Activated CD8-positive, alpha-beta T cell treated with anti-CD3 and anti-CD28 coated beads for 36 hours (primary cell): ENCODE measurements around the gene ANLN. TPM values are rescaled to one million over a fixed set of nuclear protein-coding genes. Genes with fewer than 3 reads are reported as not detected.

Source experiments
- ATAC-seq: fragments of 200-7000 bp; cut with Tn5 transposase; one replicate; pipeline ENCODE4 v1.10.0; 2021; ENCODE audit warnings: mild to moderate bottlenecking, moderate library complexity
- CTCF ChIA-PET: fragments of 350-600 bp; sonication (Branson Sonifier 250); formaldehyde crosslinking; loops from one replicate; lab custom pipeline; 2021; ENCODE audit warnings: antibody characterized with exemption; lab: Charles Lee
- POLR2A ChIA-PET: fragments of 350-600 bp; sonication (Branson Sonifier 250); formaldehyde crosslinking; loops from one replicate; lab custom pipeline; 2021; ENCODE audit warnings: antibody characterized with exemption; lab: Charles Lee
- DNase-seq: peaks from one replicate; pipeline ENCODE4 v3.0.0-alpha.2; 2020
- H3K27ac Mint-ChIP-seq: one replicate; pipeline ENCODE4 v1.8.0; 2021; ENCODE audit warnings: mild to moderate bottlenecking, mixed read lengths
- H3K27me3 Mint-ChIP-seq: one replicate; pipeline ENCODE4 v1.8.0; 2021; ENCODE audit warnings: mixed read lengths
- H3K36me3 Mint-ChIP-seq: one replicate; pipeline ENCODE4 v1.8.0; 2021; ENCODE audit warnings: low read depth, mixed read lengths
- H3K4me1 Mint-ChIP-seq: one replicate; pipeline ENCODE4 v1.8.0; 2021; ENCODE audit warnings: low read depth, mixed read lengths
- H3K4me3 Mint-ChIP-seq: one replicate; pipeline ENCODE4 v1.8.0; 2021; ENCODE audit warnings: mild to moderate bottlenecking, moderate library complexity, mixed read lengths
- H3K9me3 Mint-ChIP-seq: one replicate; pipeline ENCODE4 v1.8.0; 2021; ENCODE audit warnings: mixed read lengths
- intact Hi-C: fragments of 100-400 bp; cut with micrococcal nuclease; formaldehyde crosslinking; loops from one replicate; pipeline ENCODE4 v1.10.0; 2022
- total RNA-seq, 2 experiments: library from RNA; stranded (reverse); gene quantifications; one replicate each; pipeline ENCODE4 v1.2.3, GENCODE V29; 2021
- TF ChIP-seq, protein P1 (sequence below): fragments of 200-600 bp; IDR thresholded peaks from one replicate; pipeline ENCODE4 v1.8.0; 2022; ENCODE audit warnings: antibody characterized with exemption, mild to moderate bottlenecking

The ANLN gene
- total RNA-seq, 2 experiments from 2014 or later, result 38.1 to 45.0 TPM

DNA sequence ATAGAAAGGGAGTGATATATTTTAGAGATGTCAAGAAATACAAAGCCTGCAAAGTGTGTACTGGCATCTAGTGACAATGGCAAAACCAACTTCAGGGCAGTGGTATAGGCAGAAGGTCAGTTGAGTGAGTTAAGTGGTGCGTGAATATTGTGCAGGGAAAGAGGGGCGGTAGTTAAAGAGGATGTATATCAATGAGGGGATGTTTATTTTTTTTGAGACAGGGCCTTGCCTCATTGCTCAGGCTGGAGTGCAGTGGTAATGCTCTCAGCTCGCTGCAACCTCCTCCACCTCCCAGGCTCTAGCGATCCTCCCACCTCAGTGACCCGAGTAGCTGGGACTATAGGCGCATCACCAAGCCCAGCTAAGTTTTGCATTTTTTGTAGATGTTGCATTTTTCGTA, 13.8 kb downstream of the ANLN start:
- intact Hi-C loops, result no loop called here
- H3K36me3 Mint-ChIP-seq, result peaks cover 41% of the 10 kb centered on the region
- POLR2A ChIA-PET, result interaction anchor here (1.0 kb wide), 2 partner anchors 11 to 13 kb away, joined by 3 to 5 read pairs; no protein-coding TSS in a partner anchor
- H3K27ac Mint-ChIP-seq, result no peak overlapping the region
- TF ChIP-seq, protein P1, sequence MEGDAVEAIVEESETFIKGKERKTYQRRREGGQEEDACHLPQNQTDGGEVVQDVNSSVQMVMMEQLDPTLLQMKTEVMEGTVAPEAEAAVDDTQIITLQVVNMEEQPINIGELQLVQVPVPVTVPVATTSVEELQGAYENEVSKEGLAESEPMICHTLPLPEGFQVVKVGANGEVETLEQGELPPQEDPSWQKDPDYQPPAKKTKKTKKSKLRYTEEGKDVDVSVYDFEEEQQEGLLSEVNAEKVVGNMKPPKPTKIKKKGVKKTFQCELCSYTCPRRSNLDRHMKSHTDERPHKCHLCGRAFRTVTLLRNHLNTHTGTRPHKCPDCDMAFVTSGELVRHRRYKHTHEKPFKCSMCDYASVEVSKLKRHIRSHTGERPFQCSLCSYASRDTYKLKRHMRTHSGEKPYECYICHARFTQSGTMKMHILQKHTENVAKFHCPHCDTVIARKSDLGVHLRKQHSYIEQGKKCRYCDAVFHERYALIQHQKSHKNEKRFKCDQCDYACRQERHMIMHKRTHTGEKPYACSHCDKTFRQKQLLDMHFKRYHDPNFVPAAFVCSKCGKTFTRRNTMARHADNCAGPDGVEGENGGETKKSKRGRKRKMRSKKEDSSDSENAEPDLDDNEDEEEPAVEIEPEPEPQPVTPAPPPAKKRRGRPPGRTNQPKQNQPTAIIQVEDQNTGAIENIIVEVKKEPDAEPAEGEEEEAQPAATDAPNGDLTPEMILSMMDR, result no peak
- no peak overlapping the region for H3K4me3 Mint-ChIP-seq
- no peaks in the 10 kb centered on the region for H3K4me1 Mint-ChIP-seq
- DNase-seq, result no peak
- CTCF ChIA-PET, result interaction anchor here (1.5 kb wide), 1 partner anchor 10 kb away, joined by 3 read pairs; no protein-coding TSS in a partner anchor
- no peaks in the 10 kb centered on the region for H3K27me3 Mint-ChIP-seq
- no peak for ATAC-seq
- no peaks in the 10 kb centered on the region for H3K9me3 Mint-ChIP-seq

DNA sequence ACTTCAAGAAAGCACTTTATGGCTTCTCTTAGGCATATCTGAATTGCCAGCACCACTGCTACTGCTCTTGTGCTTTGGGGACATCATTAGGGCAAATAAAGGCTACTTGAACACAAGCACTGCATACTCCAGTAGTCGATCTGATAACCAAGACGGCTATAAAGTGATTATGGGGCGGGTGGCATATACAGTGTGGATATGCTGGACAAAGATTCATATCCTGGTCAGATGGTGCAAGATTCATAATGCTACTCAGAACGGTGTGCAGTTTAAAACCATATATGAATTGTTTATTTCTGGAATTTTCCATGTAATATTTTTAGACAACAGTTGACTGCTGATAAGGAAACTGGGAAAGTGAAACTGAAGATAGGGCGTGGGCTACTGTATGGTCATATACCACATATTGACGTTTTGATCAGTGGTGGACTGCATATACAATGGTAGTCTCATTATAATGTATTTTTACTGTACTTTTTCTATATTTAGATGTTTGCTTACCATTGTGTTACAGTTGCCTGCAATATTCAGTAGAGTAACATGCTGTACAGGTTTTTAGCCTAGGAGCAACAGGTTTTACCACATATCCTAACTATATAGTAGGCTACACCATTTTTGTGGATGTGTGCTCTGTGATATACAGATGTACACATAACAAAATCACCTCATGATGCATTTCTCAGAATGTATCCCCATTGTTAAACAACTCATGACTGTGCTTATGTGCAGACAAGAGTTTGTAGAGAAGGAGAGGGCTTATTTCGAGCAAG, 15.2 kb downstream of the ANLN start:
- peaks cover 35% of the 10 kb centered on the region for H3K36me3 Mint-ChIP-seq
- POLR2A ChIA-PET, result no interaction called here

DNA sequence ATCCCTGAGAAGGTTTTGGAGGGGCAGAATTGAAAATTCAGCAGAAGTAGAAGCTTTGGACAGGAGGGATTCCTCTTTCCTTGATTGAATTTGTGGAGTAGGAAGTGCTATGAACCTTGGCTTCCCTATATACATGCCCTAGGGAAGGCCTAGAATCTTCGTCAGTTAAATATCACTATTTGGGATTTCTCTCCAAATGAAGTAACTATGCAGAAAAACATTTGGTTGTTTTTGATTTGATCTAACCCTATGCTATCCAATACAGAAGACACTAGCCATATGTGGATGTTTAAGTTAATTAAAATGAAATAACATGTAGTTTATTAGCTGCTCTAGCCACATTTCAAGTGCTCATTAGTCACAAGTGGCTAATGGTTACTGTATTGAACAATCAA, 15.7 kb downstream of the ANLN start:
- Mint-ChIP-seq H3K4me1 (no peaks in the 10 kb centered on the region), H3K27ac (no peak overlapping the region), H3K27me3 (no peaks in the 10 kb centered on the region), H3K9me3 (no peaks in the 10 kb centered on the region), H3K4me3 (no peak overlapping the region), H3K36me3 (peaks cover 32% of the 10 kb centered on the region)
- TF ChIP-seq, protein P1, result no peak
- DNase-seq (no peak), ATAC-seq (no peak)
- intact Hi-C loops, result no loop called here
- ChIA-PET CTCF (no interaction called here), POLR2A (no interaction called here)

More for the DNA sequence above, 15.2 kb downstream of the ANLN start:
- TF ChIP-seq, protein P1, result no peak
- H3K9me3 Mint-ChIP-seq, result no peaks in the 10 kb centered on the region
- intact Hi-C loops, result no loop called here
- CTCF ChIA-PET, result no interaction called here
- DNase-seq, result no peak
- no peaks in the 10 kb centered on the region for H3K27me3 Mint-ChIP-seq
- H3K4me3 Mint-ChIP-seq, result no peak overlapping the region
- H3K4me1 Mint-ChIP-seq, result no peaks in the 10 kb centered on the region
- no peak for ATAC-seq
- H3K27ac Mint-ChIP-seq, result no peak overlapping the region

DNA sequence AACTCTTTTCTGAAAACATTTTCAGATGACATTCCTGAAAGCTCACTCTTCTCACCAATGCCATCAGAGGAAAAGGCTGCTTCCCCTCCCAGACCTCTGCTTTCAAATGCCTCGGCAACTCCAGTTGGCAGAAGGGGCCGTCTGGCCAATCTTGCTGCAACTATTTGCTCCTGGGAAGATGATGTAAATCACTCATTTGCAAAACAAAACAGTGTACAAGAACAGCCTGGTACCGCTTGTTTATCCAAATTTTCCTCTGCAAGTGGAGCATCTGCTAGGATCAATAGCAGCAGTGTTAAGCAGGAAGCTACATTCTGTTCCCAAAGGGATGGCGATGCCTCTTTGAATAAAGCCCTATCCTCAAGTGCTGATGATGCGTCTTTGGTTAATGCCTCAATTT, 16.5 kb downstream of the ANLN start:
- ChIA-PET POLR2A (no interaction called here), CTCF (no interaction called here)
- H3K9me3 Mint-ChIP-seq, result no peaks in the 10 kb centered on the region
- TF ChIP-seq, protein P1, result no peak
- H3K4me3 Mint-ChIP-seq, result no peak overlapping the region
- ATAC-seq (no peak), DNase-seq (no peak)
- intact Hi-C loops, result no loop called here
- H3K4me1 Mint-ChIP-seq, result no peaks in the 10 kb centered on the region
- H3K36me3 Mint-ChIP-seq, result peaks cover 34% of the 10 kb centered on the region
- no peaks in the 10 kb centered on the region for H3K27me3 Mint-ChIP-seq
- no peak overlapping the region for H3K27ac Mint-ChIP-seq
